C4-2B (cell line): Measurements from ENCODE around the gene MMAA.
A peak's percentile ranks its signal among the peaks of the same experiment; 100 is the strongest.

Experiments used
- CTCF ChIP-seq: fragments of 450-650 bp; conservative IDR thresholded peaks from 2 replicates; pipeline ENCODE4 v1.5.1; 2017; ENCODE audit warnings: mild to moderate bottlenecking
- ZFX ChIP-seq: fragments of 450-650 bp; IDR thresholded peaks from 2 replicates; pipeline ENCODE4 v1.6.1; 2017

DNA sequence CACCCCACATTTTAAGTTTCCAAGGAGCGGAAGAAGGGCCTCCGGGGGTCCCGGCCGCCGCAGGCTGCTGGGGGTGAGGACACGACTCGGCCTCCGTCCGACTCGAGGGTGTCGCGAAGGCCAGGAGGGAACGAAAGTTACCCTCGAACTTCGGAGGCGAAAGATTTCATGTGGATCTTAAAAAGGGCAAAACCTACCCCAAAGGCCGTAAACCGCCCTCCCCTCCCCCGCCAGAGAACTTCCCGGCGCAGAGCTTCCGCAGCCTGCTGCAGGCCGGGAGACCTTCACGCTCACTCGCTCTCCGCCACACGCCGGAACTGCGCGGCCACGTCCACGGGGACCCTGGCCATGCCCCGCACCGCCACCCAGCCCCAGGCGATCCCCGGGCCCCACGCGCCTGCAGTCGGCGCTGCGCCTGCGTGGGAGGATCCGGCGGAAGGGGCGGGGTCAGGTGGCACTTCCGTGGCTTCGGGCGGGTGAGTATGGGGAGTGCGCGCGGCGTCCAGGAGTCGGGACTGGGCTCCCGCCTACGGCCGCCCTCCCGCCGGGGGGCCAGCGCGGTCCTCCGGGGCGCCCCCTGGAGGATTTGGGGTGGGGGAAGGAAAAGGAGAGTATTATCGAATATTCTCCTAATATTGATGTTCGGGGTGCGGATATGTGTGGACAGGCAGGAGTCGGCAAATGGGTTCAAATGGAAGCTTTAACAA, at the start of gene MMAA:
- TF ChIP-seq CTCF (peak; percentile 82), ZFX (peak; percentile 76)
